Endothelial cell of umbilical vein (primary cell): ENCODE data around the gene KRTAP1-3. TPM values are rescaled to one million over a fixed set of nuclear protein-coding genes. Genes with fewer than 3 reads are reported as not detected.

Source experiments
- BruUV-seq: library from RNA; stranded (reverse); fragments of 400-500 nt; replicated peaks from 2 replicates; lab custom pipeline; 2021; lab: Mats Ljungman, UMichigan
- CTCF ChIA-PET: fragments of 300-600, 350-600 bp; sonication (Branson Sonifier 250); formaldehyde crosslinking; loops from one replicate; lab custom pipeline; 2021; ENCODE audit warnings: antibody characterized with exemption, inconsistent platforms; lab: Charles Lee
- POLR2A ChIA-PET: fragments of 300-600, 350-600 bp; sonication (Branson Sonifier 250); formaldehyde crosslinking; loops from one replicate; lab custom pipeline; 2021; ENCODE audit warnings: antibody characterized with exemption, inconsistent platforms; lab: Charles Lee
- DNase-seq: peaks from one replicate; pipeline ENCODE4 v3.0.0-alpha.2; 2011; ENCODE audit warnings: low read depth, low spot score
- FAIRE-seq: peaks from 2 replicates; lab custom pipeline; 2011; peaks lifted over from hg19 to GRCh38; lab: Jason Lieb, UNC
- H2AFZ ChIP-seq: 2 replicates; pipeline ENCODE4 v1.6.0; 2012; ENCODE audit warnings: low read depth, low read length, control low read depth, inconsistent platforms
- H3K27ac ChIP-seq: 2 replicates; pipeline ENCODE4 v1.5.1; 2011; ENCODE audit warnings: low read depth, mild to moderate bottlenecking, control low read depth, low read length, moderate library complexity; ENCODE audit not compliant: insufficient read depth
- H3K27me3 ChIP-seq, 2 experiments: 2 replicates each; pipeline versions ENCODE4 v1.6.0 to v1.6.1; 2011; ENCODE audit warnings: low read length in 2 of 2, mixed read lengths in 1 of 2; ENCODE audit not compliant: control insufficient read depth in 2 of 2, insufficient read depth in 2 of 2
- H3K36me3 ChIP-seq, 2 experiments: 2 replicates in 1 of 2; 3 replicates in 1 of 2; pipeline ENCODE4 v1.5.1; 2011; ENCODE audit warnings: low read length in 2 of 2, mild to moderate bottlenecking in 1 of 2, moderate library complexity in 1 of 2; ENCODE audit not compliant: control insufficient read depth in 2 of 2, insufficient read depth in 2 of 2; ENCODE audit errors: extremely low read depth in 1 of 2
- H3K4me1 ChIP-seq: 3 replicates; pipeline ENCODE4 v1.5.1; 2011; ENCODE audit warnings: mild to moderate bottlenecking, low read length; ENCODE audit not compliant: control insufficient read depth, insufficient read depth; ENCODE audit errors: extremely low read depth
- H3K4me2 ChIP-seq: 2 replicates; pipeline ENCODE4 v1.6.1; 2011; ENCODE audit warnings: low read length, control low read depth, mixed read lengths; ENCODE audit not compliant: insufficient read depth
- H3K4me3 ChIP-seq, 3 experiments: fragments of 200-600 bp in 1 of 3; sonication (generic), shearing (Covaris generic) in 1 of 3; replicated peaks in 1 of 3; 2 replicates each; pipeline ENCODE4 v1.5.1; 2011 to 2016; ENCODE audit warnings: control low read depth in 3 of 3, low read length in 3 of 3, mild to moderate bottlenecking in 2 of 3, inconsistent platforms in 1 of 3, low read depth in 1 of 3, moderate library complexity in 1 of 3; ENCODE audit not compliant: insufficient read depth in 1 of 3
- H3K79me2 ChIP-seq: 2 replicates; pipeline ENCODE4 v1.6.0; 2012; ENCODE audit warnings: low read length, inconsistent platforms; ENCODE audit not compliant: control insufficient read depth, insufficient read depth
- H3K9ac ChIP-seq: replicated peaks from 2 replicates; pipeline ENCODE3; 2011; ENCODE audit warnings: low read length, control low read depth; ENCODE audit not compliant: insufficient read depth; ENCODE audit errors: extremely low read depth
- H3K9me1 ChIP-seq: replicated peaks from 3 replicates; pipeline ENCODE4 v1.6.0; 2011; ENCODE audit warnings: mild to moderate bottlenecking, low read length; ENCODE audit not compliant: control insufficient read depth, insufficient read depth; ENCODE audit errors: extremely low read depth
- H3K9me3 ChIP-seq: replicated peaks from 2 replicates; pipeline ENCODE4 v1.5.1; 2012; ENCODE audit warnings: low read length, inconsistent platforms; ENCODE audit not compliant: control insufficient read depth, insufficient read depth
- H4K20me1 ChIP-seq: replicated peaks from 2 replicates; pipeline ENCODE3; 2011; ENCODE audit warnings: mild to moderate bottlenecking, low read length; ENCODE audit not compliant: control insufficient read depth, insufficient read depth; ENCODE audit errors: extremely low read depth
- CTCF ChIP-seq, 2 donors: IDR thresholded peaks; 1 replicate in 1 of 2; 2 replicates in 1 of 2; pipeline ENCODE4 v1.5.1; 2011; ENCODE audit warnings: low read length in 2 of 2, mild to moderate bottlenecking in 2 of 2, moderate library complexity in 2 of 2, control low read depth in 1 of 2, inconsistent platforms in 1 of 2, low read depth in 1 of 2; ENCODE audit not compliant: insufficient read depth in 1 of 2; ENCODE audit errors: extremely low read depth in 1 of 2
- EZH2 ChIP-seq: IDR thresholded peaks from 2 replicates; pipeline ENCODE4 v1.6.1; 2012; ENCODE audit warnings: borderline replicate concordance, low read depth, mild to moderate bottlenecking, moderate library complexity, low read length, inconsistent platforms; ENCODE audit not compliant: severe bottlenecking
- FOS ChIP-seq: IDR thresholded peaks from 2 replicates; pipeline ENCODE4 v1.6.1; 2011; ENCODE audit warnings: mild to moderate bottlenecking, low read length, moderate library complexity, borderline replicate concordance; ENCODE audit not compliant: insufficient read depth
- GATA2 ChIP-seq: IDR thresholded peaks from 2 replicates; pipeline ENCODE4 v1.7.0; 2011; ENCODE audit warnings: low read depth, mild to moderate bottlenecking, moderate library complexity, mixed read lengths, low read length; ENCODE audit not compliant: insufficient read length, insufficient read depth
- JUN ChIP-seq: IDR thresholded peaks from 2 replicates; pipeline ENCODE4 v1.6.1; 2011; ENCODE audit warnings: borderline replicate concordance, low read depth; ENCODE audit not compliant: insufficient read length, insufficient read depth
- MYC ChIP-seq: IDR thresholded peaks from one replicate; pipeline ENCODE4 v1.6.1; 2011; ENCODE audit warnings: mild to moderate bottlenecking, low read depth, low read length
- POLR2AphosphoS5 ChIP-seq: IDR thresholded peaks from 2 replicates; pipeline ENCODE4 v1.6.1; 2012; ENCODE audit warnings: low read depth, mild to moderate bottlenecking, control low read depth, low read length, moderate library complexity; ENCODE audit not compliant: insufficient read depth
- dilution Hi-C: fragments of 300-500 bp; cut with MboI; formaldehyde crosslinking; loops from one replicate; pipeline ENCODE4 v1.15.0; 2019; ENCODE audit warnings: low sequenced_read_pairs; ENCODE audit not compliant: extremely low pct_ligation_motif_present
- intact Hi-C: fragments of 100-400 bp; cut with micrococcal nuclease; formaldehyde crosslinking; loops from one replicate; pipeline ENCODE4 v1.10.0; 2022
- polyA plus RNA-seq, 4 experiments: library from polyadenylated mRNA; depleted of rRNA in 3 of 4; stranded (reverse) in 3 of 4; unstranded in 1 of 4; fragments of >200 nt; gene quantifications; 2 replicates each; pipeline versions ENCODE4 v1.2.1 to v1.2.3, GENCODE V29; 2011 to 2012; ENCODE audit warnings: missing spikeins in 1 of 4
- total RNA-seq: library from RNA; stranded (reverse); gene quantifications from 2 replicates; pipeline ENCODE4 v1.2.3, GENCODE V29; 2021

KRTAP1-3 gene
- total and polyA plus RNA-seq, 2 donors (not counting 3 experiments of a cell fraction or from before 2014, with no cell fraction given): not detected

- H3K4me2 ChIP-seq: no peak overlapping the region
- H3K27me3 ChIP-seq: no peaks in the 10 kb centered on the region
- dilution Hi-C loops (no loop called here), intact Hi-C loops (no loop called here)
- no peaks in the 10 kb centered on the region for H3K9me3 ChIP-seq
- FAIRE-seq: no peak
- no peaks in the 10 kb centered on the region for H3K9me1 ChIP-seq
- no peaks in the 10 kb centered on the region for H3K4me1 ChIP-seq
- H3K79me2 ChIP-seq: no peaks in the 10 kb centered on the region
- H2AFZ ChIP-seq: no peak overlapping the region
- no peak for DNase-seq
- H3K36me3 ChIP-seq: no peaks in the 10 kb centered on the region
- H3K9ac ChIP-seq: no peak overlapping the region
- BruUV-seq: no TSS peak
- POLR2A ChIA-PET: no interaction called here
- H4K20me1 ChIP-seq: no peaks in the 10 kb centered on the region
- TF ChIP-seq JUN (no peak), POLR2AphosphoS5 (no peak)
- CTCF ChIA-PET: no interaction called here
- H3K27ac ChIP-seq: no peak overlapping the region
- no peak overlapping the region for H3K4me3 ChIP-seq
These were observed 34.4 kb upstream of the KRTAP1-3 start for GRCh38 chr17:41069031-41069430.

GRCh38 chr17:41067281-41067680, 32.6 kb upstream of the KRTAP1-3 start:
- Histone ChIP-seq H3K27ac (no peak overlapping the region), H3K9ac (no peak overlapping the region), H3K27me3 (no peaks in the 10 kb centered on the region), H4K20me1 (no peaks in the 10 kb centered on the region), H3K4me2 (no peak overlapping the region), H3K4me3 (no peak overlapping the region), H3K9me3 (no peaks in the 10 kb centered on the region), H3K9me1 (no peaks in the 10 kb centered on the region), H3K79me2 (no peaks in the 10 kb centered on the region), H3K4me1 (no peaks in the 10 kb centered on the region), H2AFZ (no peak overlapping the region), H3K36me3 (no peaks in the 10 kb centered on the region)
- no peak for TF ChIP-seq FOS
- TF ChIP-seq EZH2: no peak
- TF ChIP-seq POLR2AphosphoS5: no peak
- no peak for TF ChIP-seq CTCF (IDR thresholded peaks at IDR 0.05; ENCODE audit: extremely low read depth in 1 of 2, insufficient read depth in 1 of 2, low read depth in 1 of 2, low read length in 2 of 2)
- TF ChIP-seq GATA2: no peak
- no peak for TF ChIP-seq JUN
- no peak for TF ChIP-seq MYC
- CTCF ChIA-PET: no interaction called here
- no TSS peak for BruUV-seq
- no peak for DNase-seq
- dilution Hi-C loops: no loop called here
- intact Hi-C loops: no loop called here
- POLR2A ChIA-PET: no interaction called here
- no peak for FAIRE-seq
